Measurements from ENCODE around the gene SLC22A12. TPM values are rescaled to one million over a fixed set of nuclear protein-coding genes. Genes with fewer than 3 reads are reported as not detected.

SLC22A12 gene
- polyA plus RNA-seq, 1 experiment = not detected

DNA sequence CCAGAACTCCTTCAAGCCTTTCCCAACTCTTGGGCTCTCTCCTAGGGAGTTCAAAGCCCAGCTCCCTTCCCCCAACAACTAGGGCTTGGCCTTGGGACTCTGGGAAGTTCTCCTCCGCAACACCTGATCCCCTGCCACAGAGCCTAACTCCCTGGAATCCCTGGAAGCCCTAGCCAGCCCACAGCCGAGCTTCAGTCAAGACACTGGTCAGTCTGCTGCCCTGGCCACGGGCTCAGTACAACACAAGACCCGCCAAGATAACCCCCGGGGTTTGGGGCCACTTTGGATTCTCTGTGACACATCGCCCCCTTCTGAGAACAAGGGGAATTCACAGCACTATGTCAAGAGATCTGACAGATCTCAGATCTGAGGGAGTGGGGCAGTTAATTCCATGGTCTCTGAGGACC, 58.3 kb downstream of the SLC22A12 start:
- Histone ChIP-seq H3K27ac (ENCODE audit: low read depth, low read length) (no peak overlapping the region), H3K9me3 (ENCODE audit: control insufficient read depth, insufficient read depth, low read length) (no peaks in the 10 kb centered on the region; the same call in 1 of the 2 replicates), H3K27me3 (ENCODE audit: control insufficient read depth, insufficient read depth, low read length) (peaks cover 38% of the 10 kb centered on the region), H3K4me3 (ENCODE audit: low read depth, low read length) (no peak overlapping the region)
- POLR2A ChIA-PET = no interaction called here
- CTCF ChIA-PET = interaction anchor here (0.5 to 2.3 kb wide), 4 partner anchors 10 to 397 kb away, joined by 3 to 11 read pairs (median 6); no protein-coding TSS in a partner anchor
- TF ChIP-seq, protein P1, sequence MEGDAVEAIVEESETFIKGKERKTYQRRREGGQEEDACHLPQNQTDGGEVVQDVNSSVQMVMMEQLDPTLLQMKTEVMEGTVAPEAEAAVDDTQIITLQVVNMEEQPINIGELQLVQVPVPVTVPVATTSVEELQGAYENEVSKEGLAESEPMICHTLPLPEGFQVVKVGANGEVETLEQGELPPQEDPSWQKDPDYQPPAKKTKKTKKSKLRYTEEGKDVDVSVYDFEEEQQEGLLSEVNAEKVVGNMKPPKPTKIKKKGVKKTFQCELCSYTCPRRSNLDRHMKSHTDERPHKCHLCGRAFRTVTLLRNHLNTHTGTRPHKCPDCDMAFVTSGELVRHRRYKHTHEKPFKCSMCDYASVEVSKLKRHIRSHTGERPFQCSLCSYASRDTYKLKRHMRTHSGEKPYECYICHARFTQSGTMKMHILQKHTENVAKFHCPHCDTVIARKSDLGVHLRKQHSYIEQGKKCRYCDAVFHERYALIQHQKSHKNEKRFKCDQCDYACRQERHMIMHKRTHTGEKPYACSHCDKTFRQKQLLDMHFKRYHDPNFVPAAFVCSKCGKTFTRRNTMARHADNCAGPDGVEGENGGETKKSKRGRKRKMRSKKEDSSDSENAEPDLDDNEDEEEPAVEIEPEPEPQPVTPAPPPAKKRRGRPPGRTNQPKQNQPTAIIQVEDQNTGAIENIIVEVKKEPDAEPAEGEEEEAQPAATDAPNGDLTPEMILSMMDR (IDR thresholded peaks at IDR 0.05; ENCODE audit: low read depth, low read length) = peak; percentile 31
- no peak for DNase-seq (ENCODE audit: low read depth, low spot score)

DNA sequence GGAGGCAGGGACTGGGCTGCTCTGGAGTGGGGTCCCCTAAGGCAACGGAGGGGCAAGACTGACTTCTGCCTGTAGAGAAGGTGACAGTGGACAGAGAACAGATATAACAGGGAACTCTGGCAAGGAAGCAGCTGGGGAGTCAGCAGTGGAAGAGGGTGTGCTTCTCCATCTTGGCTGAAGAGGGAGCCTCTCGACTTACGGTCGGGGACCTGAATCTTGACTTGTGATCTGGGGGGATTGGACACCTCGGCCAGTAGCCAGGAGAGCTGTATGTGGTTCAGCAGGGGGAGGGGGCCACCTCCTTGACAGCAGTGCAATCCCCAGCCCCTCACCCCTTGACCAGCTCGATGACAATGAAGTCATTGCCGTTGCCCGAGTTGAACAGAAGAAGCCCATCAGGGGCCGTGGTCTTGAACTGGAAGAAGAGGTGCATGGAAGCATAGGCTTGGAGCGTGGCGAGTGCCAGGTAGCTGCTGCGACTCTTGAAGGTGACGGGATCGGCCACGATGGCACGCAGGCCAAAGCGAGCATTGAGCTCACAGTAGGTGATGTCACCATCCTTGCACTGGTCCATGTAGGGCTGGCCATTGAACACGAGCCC, 60.0 kb downstream of the SLC22A12 start:
- Histone ChIP-seq H3K27ac (ENCODE audit: low read depth, low read length) (no peak overlapping the region), H3K9me3 (ENCODE audit: control insufficient read depth, insufficient read depth, low read length) (no peaks in the 10 kb centered on the region), H3K4me3 (ENCODE audit: low read depth, low read length) (no peak overlapping the region), H3K27me3 (ENCODE audit: control insufficient read depth, insufficient read depth, low read length) (peaks cover 27% of the 10 kb centered on the region)
- ChIA-PET CTCF (interaction anchor here (0.7 to 5.3 kb wide), 12 partner anchors 9 to 202 kb away, joined by 3 to 36 read pairs (median 6); no protein-coding TSS in a partner anchor), POLR2A (no interaction called here)
- TF ChIP-seq, protein P1 (IDR thresholded peaks at IDR 0.05; ENCODE audit: low read depth, low read length) = peak; percentile 51
- DNase-seq (ENCODE audit: low read depth, low spot score) = no peak

Other genes starting within 250 kb of the SLC22A12 start
- 21.9 and 29.6 TPM in 2 replicates for gene RPS6KA4, start 232.1 kb upstream of the SLC22A12 start, polyA plus RNA-seq (2011; rRNA removed)
- gene SLC22A11, start 35.3 kb upstream of the SLC22A12 start, polyA plus RNA-seq (2011; rRNA removed) = not detected in 2 replicates
- not detected in 2 replicates for gene NRXN2, start 132.0 kb downstream of the SLC22A12 start, polyA plus RNA-seq (2011; rRNA removed)
- 0.16 and 0.43 TPM in 2 replicates for gene RASGRP2, start 152.9 kb downstream of the SLC22A12 start, polyA plus RNA-seq (2011; rRNA removed)
- gene PYGM, start 168.8 kb downstream of the SLC22A12 start, polyA plus RNA-seq (2011; rRNA removed) = 0.14 and 0.20 TPM in 2 replicates
- 55.9 and 56.8 TPM in 2 replicates for gene SF1, start 187.3 kb downstream of the SLC22A12 start, polyA plus RNA-seq (2011; rRNA removed)
- gene MAP4K2, start 212.0 kb downstream of the SLC22A12 start, polyA plus RNA-seq (2011; rRNA removed) = 9.9 and 14.1 TPM in 2 replicates
- 15.0 and 22.3 TPM in 2 replicates for gene MEN1, start 219.3 kb downstream of the SLC22A12 start, polyA plus RNA-seq (2011; rRNA removed)